HepG2 (cell line): Measurements from ENCODE around the gene TENM3. TPM values are rescaled to one million over a fixed set of nuclear protein-coding genes. Genes with fewer than 3 reads are reported as not detected.
A peak's percentile ranks its signal among the peaks of the same experiment; 100 is the strongest.

Experiments used
- ATAC-seq: fragments of 200-7000 bp; cut with Tn5 transposase; 3 replicates; pipeline ENCODE4 v1.9.1; 2020; ENCODE audit warnings: mild to moderate bottlenecking, moderate library complexity
- BruUV-seq: library from RNA; stranded (reverse); fragments of 400-500 nt; replicated peaks from 2 replicates; lab custom pipeline; 2021; lab: Mats Ljungman, UMichigan
- CTCF ChIA-PET: fragments of 300-600 bp; formaldehyde crosslinking; extraction: SDS; loops from one replicate; lab custom pipeline; 2021; ENCODE audit warnings: low total read pairs, inconsistent platforms, low intra/inter-chr PET ratio; lab: Yijun Ruan, JAX
- POLR2A ChIA-PET: fragments of 350-600 bp; sonication (Branson Sonifier 250); formaldehyde crosslinking; loops from one replicate; lab custom pipeline; 2020; ENCODE audit warnings: antibody characterized with exemption, inconsistent platforms; lab: Yijun Ruan, JAX
- DNase-seq: peaks from one replicate; pipeline ENCODE4 v3.0.0-alpha.2; 2015; ENCODE audit warnings: low spot score
- FAIRE-seq: peaks from 3 replicates; lab custom pipeline; 2011; peaks lifted over from hg19 to GRCh38; lab: Jason Lieb, UNC
- H2AFZ ChIP-seq: one replicate; pipeline ENCODE4 v1.6.1; 2011; ENCODE audit warnings: low read length, inconsistent platforms
- H3K27ac ChIP-seq: fragments of 300-600 bp; 3 replicates; pipeline ENCODE4 v1.8.0; 2011; ENCODE audit warnings: mixed run types, mild to moderate bottlenecking, mixed read lengths, low read length, inconsistent platforms; ENCODE audit not compliant: insufficient read depth; ENCODE audit errors: extremely low read length
- H3K27me3 ChIP-seq, 2 experiments: fragments of 200-600 bp in 1 of 2; 2 replicates in 1 of 2; 3 replicates in 1 of 2; pipeline versions ENCODE4 v1.6.0 to v1.8.0; 2011; ENCODE audit warnings: low read length in 2 of 2, mild to moderate bottlenecking in 2 of 2, moderate library complexity in 2 of 2, inconsistent platforms in 1 of 2; ENCODE audit not compliant: insufficient read depth in 2 of 2, control insufficient read depth in 1 of 2
- H3K36me3 ChIP-seq, 2 experiments: fragments of 200-600 bp in 1 of 2; replicated peaks in 1 of 2; 2 replicates in 1 of 2; 3 replicates in 1 of 2; pipeline versions ENCODE4 v1.5.1 to v1.8.0; 2011; ENCODE audit warnings: low read length in 2 of 2, inconsistent platforms in 1 of 2; ENCODE audit not compliant: insufficient read depth in 2 of 2, control insufficient read depth in 1 of 2
- H3K4me1 ChIP-seq: 2 replicates; pipeline ENCODE4 v1.5.1; 2012; ENCODE audit warnings: low read length, inconsistent platforms; ENCODE audit not compliant: insufficient read depth
- H3K4me2 ChIP-seq: 2 replicates; pipeline ENCODE4 v1.6.0; 2011; ENCODE audit warnings: low read depth, low read length, inconsistent platforms
- H3K4me3 ChIP-seq, 3 experiments: fragments of 200-600 bp in 1 of 3; sonication (generic), shearing (Covaris generic) in 1 of 3; replicated peaks in 1 of 3; 2 replicates each; pipeline ENCODE4 v1.5.1; 2011 to 2016; ENCODE audit warnings: low read length in 3 of 3, inconsistent platforms in 2 of 3, low read depth in 2 of 3, mild to moderate bottlenecking in 2 of 3, control low read depth in 1 of 3, mixed read lengths in 1 of 3; ENCODE audit not compliant: insufficient read depth in 1 of 3
- H3K79me2 ChIP-seq: one replicate; pipeline ENCODE4 v1.6.1; 2011; ENCODE audit warnings: low read length, inconsistent platforms; ENCODE audit not compliant: insufficient read depth
- H3K9ac ChIP-seq: 2 replicates; pipeline ENCODE4 v1.6.0; 2011; ENCODE audit warnings: mild to moderate bottlenecking, low read depth, low read length, inconsistent platforms; ENCODE audit not compliant: insufficient read depth
- H3K9me3 ChIP-seq: 2 replicates; pipeline ENCODE4 v1.5.1; 2012; ENCODE audit warnings: mild to moderate bottlenecking, low read length
- H4K20me1 ChIP-seq: 2 replicates; pipeline ENCODE4 v1.6.0; 2011; ENCODE audit warnings: inconsistent platforms, mild to moderate bottlenecking, low read length, moderate library complexity; ENCODE audit not compliant: insufficient read depth
- DZIP1 ChIP-seq: sonication (generic); formaldehyde crosslinking; IDR thresholded peaks from 2 replicates; pipeline ENCODE4 v1.5.0; 2020; ENCODE audit warnings: mild to moderate bottlenecking, missing genetic modification reagents
- GABPB1 ChIP-seq: IDR thresholded peaks from 2 replicates; pipeline ENCODE4 v1.6.1; 2016; ENCODE audit warnings: mild to moderate bottlenecking, missing genetic modification reagents, moderate library complexity, missing compliant biosample characterization
- HMG20A ChIP-seq: IDR thresholded peaks from 2 replicates; pipeline ENCODE4 v1.6.1; 2016; ENCODE audit warnings: borderline replicate concordance
- JUND ChIP-seq: sonication (generic); formaldehyde crosslinking; IDR thresholded peaks from 2 replicates; pipeline ENCODE4 v1.8.0; 2022; ENCODE audit warnings: mild to moderate bottlenecking, missing genetic modification reagents
- MAFK ChIP-seq, 2 experiments: IDR thresholded peaks in 1 of 2; conservative IDR thresholded peaks in 1 of 2; 2 replicates each; pipeline ENCODE4 v1.6.1; 2011; ENCODE audit warnings: improper control_type of control experiment in 2 of 2, low read length in 2 of 2
- PBX2 ChIP-seq: IDR thresholded peaks from 2 replicates; pipeline ENCODE4 v1.6.1; 2016; ENCODE audit warnings: control low read depth
- WGBS: methylation state at CpG from one replicate; pipeline ENCODE4 v1.1.6; 2017; ENCODE audit warnings: low lambda C conversion rate; 5-methylcytosine and 5-hydroxymethylcytosine counted together
- in situ Hi-C: cut with HindIII; loops from 2 replicates; pipeline ENCODE4 v1.10.0; 2017; ENCODE audit warnings: low pct_unique_long_range_greater_than_20kb; ENCODE audit not compliant: extremely low pct_ligation_motif_present
- intact Hi-C: fragments of 100-400 bp; cut with micrococcal nuclease; formaldehyde crosslinking; loops from one replicate; pipeline ENCODE4 v1.10.0; 2022; ENCODE audit not compliant: unreplicated experiment
- polyA plus RNA-seq, 8 experiments: library from polyadenylated mRNA; depleted of rRNA in 3 of 8; stranded (reverse) in 7 of 8; unstranded in 1 of 8; fragments of >200 nt; fragmentation: Illumina TruSeq in 4 of 8; extraction: Trizol in 4 of 8; gene quantifications; 2 replicates each; pipeline versions ENCODE4 v1.2.1 to v1.2.3, GENCODE V29; 2011 to 2016; ENCODE audit warnings: low read depth in 4 of 8, missing spikeins in 1 of 8, mixed read lengths in 1 of 8; ENCODE audit not compliant: insufficient read depth in 1 of 8
- total RNA-seq, 5 experiments: library from RNA; depleted of rRNA; stranded (reverse); fragments of >200 nt; fragmentation: Illumina TruSeq; extraction: Trizol; gene quantifications; 2 replicates each; pipeline ENCODE4 v1.2.3, GENCODE V29; 2016; ENCODE audit warnings: low read depth in 1 of 5
- TF ChIP-seq, protein P1 (sequence below): sonication (generic); formaldehyde crosslinking; IDR thresholded peaks from 2 replicates; pipeline ENCODE4 v1.4.0; 2020; ENCODE audit warnings: missing genetic modification reagents
- TF ChIP-seq, protein P2 (sequence below): IDR thresholded peaks from 2 replicates; pipeline ENCODE4 v1.6.1; 2018; ENCODE audit warnings: missing genetic modification reagents

TENM3 gene
- total and polyA plus RNA-seq, 2 of the 13 experiments (the other 11 are each of a cell fraction or from before 2014, with no cell fraction given), result 0.04 TPM; not detected in 1

DNA sequence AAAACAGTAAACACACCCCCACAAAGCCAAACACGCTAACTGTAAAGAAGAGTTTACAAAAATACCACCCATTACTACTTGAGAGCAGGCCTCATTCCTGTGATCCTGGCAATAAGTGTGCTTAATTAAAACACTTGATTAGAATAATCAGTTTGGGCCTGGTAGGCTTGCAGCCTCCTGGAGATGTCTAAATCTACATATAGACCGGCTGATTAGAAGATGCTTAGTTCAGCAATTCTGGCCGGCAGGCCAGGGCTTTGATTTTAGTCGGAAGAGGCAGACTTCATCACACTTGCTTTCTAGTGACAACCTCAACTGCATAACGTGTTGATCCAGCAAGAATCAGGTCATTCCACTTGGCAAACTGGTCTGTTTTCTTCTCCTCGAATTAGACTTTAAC lies 560.0 kb downstream of the TENM3 start:
- ChIA-PET POLR2A (no interaction called here), CTCF (no interaction called here)
- H2AFZ ChIP-seq, result no peak overlapping the region
- peak in 1 of 2 experiments; percentile 77; a peak in 2 of 4 replicates for TF ChIP-seq MAFK (conservative IDR thresholded peaks at IDR 0.05 in 1 of 2, IDR thresholded peaks at IDR 0.05 in 1 of 2; ENCODE audit: low read length in 2 of 2)
- TF ChIP-seq HMG20A (CRISPR knock-in tag), result no peak
- no peak for TF ChIP-seq PBX2
- TF ChIP-seq, protein P1, sequence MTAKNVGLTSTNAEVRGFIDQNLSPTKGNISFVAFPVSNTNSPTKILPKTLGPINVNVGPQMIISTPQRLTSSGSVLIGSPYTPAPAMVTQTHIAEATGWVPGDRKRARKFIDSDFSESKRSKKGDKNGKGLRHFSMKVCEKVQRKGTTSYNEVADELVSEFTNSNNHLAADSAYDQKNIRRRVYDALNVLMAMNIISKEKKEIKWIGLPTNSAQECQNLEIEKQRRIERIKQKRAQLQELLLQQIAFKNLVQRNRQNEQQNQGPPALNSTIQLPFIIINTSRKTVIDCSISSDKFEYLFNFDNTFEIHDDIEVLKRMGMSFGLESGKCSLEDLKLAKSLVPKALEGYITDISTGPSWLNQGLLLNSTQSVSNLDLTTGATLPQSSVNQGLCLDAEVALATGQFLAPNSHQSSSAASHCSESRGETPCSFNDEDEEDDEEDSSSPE (CRISPR knock-in tag), result no peak
- no peak for TF ChIP-seq DZIP1 (CRISPR knock-in tag)
- no peak for TF ChIP-seq JUND (CRISPR knock-in tag)
- TF ChIP-seq, protein P2, sequence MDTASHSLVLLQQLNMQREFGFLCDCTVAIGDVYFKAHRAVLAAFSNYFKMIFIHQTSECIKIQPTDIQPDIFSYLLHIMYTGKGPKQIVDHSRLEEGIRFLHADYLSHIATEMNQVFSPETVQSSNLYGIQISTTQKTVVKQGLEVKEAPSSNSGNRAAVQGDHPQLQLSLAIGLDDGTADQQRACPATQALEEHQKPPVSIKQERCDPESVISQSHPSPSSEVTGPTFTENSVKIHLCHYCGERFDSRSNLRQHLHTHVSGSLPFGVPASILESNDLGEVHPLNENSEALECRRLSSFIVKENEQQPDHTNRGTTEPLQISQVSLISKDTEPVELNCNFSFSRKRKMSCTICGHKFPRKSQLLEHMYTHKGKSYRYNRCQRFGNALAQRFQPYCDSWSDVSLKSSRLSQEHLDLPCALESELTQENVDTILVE, result no peak
- no peak for TF ChIP-seq GABPB1 (CRISPR knock-in tag)
- H3K9me3 ChIP-seq, result no peaks in the 10 kb centered on the region
- intact Hi-C loops, result no loop called here
- no TSS peak for BruUV-seq
- FAIRE-seq (no peak), DNase-seq (no peak), ATAC-seq (no peak)
- in situ Hi-C loops, result loop anchor here (10.0 to 25.0 kb wide), 2 partner anchors 328 to 1241 kb away; no protein-coding TSS in a partner anchor
- no peak overlapping the region for H3K27ac ChIP-seq
- 0 out of 5 replicates have a peak, but pooled peaks cover 0 to 2% of the 10 kb centered on the region in 2 experiments for H3K27me3 ChIP-seq
- H3K4me2 ChIP-seq, result no peak overlapping the region
- H3K79me2 ChIP-seq, result no peaks in the 10 kb centered on the region
- H3K36me3 ChIP-seq, result no peaks in the 10 kb centered on the region
- no peaks in the 10 kb centered on the region for H4K20me1 ChIP-seq
- H3K9ac ChIP-seq, result no peak overlapping the region
- WGBS, result 19% methylated on average over 6 of the region's 6 CpGs
- H3K4me3 ChIP-seq, result no peak overlapping the region
- no peaks in the 10 kb centered on the region for H3K4me1 ChIP-seq
